Measurements from ENCODE around the gene SLC26A6.

SLC26A6 gene, protein sequence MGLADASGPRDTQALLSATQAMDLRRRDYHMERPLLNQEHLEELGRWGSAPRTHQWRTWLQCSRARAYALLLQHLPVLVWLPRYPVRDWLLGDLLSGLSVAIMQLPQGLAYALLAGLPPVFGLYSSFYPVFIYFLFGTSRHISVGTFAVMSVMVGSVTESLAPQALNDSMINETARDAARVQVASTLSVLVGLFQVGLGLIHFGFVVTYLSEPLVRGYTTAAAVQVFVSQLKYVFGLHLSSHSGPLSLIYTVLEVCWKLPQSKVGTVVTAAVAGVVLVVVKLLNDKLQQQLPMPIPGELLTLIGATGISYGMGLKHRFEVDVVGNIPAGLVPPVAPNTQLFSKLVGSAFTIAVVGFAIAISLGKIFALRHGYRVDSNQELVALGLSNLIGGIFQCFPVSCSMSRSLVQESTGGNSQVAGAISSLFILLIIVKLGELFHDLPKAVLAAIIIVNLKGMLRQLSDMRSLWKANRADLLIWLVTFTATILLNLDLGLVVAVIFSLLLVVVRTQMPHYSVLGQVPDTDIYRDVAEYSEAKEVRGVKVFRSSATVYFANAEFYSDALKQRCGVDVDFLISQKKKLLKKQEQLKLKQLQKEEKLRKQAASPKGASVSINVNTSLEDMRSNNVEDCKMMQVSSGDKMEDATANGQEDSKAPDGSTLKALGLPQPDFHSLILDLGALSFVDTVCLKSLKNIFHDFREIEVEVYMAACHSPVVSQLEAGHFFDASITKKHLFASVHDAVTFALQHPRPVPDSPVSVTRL
- total RNA-seq: 17.4 to 37.5 reads per million in 2 donors

DNA sequence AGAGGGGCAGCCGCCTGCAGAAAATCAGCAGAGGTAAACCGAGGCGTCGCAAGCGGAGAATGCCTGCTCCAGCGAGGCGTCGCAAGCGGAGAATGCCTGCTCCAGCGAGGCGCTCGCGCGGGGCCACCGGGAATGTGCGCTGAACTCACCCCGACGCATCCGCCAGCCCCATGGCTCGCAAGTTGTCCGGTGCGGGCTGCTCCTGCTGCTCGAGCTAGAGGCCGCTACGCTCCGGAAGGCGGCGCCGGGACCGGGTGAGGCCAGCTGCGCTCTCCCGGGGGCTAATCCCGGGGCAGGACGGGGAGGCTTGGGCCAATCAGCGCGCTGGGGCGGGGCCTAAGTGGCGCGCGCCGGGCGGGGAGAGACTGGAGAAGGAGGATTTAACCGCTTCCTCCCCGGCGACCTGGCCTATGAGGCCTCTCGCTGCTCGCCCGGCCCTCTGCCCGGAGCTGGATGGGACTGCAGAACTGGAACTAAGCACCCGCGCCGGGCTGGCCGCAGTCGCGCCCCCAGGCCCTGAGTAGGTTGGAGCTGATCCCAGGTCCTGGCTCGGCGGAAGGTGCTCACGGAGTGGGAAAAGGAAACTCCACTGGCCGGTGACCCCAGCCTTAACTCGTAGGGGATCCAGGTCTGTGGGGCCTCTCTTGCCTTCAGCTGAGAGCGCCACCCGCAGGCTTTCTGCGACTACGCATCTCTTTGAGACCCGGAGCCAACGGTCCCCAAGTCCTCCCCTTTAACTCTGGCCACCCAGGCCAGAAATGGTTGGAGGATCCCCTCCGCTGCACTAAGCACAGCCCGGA, at the start of gene SLC26A6:
SLC26A6 (minus strand) TSS at position 240 of the 800 bp plus-strand sequence; CDS start at position 172, 68 bp downstream.
- DNase-seq: peak; percentile 90

DNA sequence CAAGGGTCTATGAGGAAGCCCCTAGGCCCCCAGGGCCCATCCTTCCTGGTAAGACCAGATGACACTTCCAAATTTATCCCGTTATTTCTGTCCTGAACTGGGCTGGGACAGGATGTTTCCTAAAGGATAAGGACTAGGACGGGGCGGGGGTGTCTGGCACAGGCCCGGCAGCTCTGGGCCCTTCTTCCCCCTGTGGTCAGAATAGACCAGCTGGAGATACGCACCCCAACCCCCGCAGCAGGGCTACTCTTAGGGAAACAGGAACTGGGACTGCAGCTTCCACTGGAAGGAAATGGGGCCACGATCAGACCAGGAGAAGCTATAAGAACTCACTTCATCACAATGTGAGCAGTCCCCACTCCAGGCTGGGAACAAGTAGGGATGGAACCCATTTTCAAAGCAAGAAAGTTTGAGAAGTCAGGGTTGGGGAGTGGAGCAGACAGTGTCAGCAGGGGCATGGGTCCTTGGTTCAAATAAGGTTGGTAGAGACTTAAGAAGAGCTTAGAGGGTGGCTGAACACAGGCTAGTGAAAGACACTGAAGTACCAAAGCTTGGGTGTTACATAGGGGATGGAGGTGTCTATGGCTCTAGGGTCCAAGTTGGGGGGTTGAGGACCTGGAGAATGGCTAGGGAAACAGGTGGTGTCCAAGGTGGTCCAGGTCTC, 49.4 kb upstream of the SLC26A6 start:
- DNase-seq: no peak

DNA sequence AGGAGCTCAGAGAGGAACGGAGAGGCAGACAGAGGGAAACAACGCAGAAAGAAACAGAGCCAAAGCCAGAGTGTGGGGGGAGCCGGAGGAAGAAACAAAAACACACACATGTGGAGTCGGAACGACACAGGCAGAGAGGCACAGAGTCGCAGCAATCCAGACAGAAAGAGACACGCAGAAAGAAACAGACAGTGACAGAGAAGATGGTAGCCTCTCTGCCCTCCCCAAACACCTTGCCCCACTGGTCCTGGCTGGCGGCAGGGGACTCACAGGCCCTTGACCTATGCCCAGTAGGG, 48.7 kb upstream of the SLC26A6 start:
- no peak for DNase-seq

DNA sequence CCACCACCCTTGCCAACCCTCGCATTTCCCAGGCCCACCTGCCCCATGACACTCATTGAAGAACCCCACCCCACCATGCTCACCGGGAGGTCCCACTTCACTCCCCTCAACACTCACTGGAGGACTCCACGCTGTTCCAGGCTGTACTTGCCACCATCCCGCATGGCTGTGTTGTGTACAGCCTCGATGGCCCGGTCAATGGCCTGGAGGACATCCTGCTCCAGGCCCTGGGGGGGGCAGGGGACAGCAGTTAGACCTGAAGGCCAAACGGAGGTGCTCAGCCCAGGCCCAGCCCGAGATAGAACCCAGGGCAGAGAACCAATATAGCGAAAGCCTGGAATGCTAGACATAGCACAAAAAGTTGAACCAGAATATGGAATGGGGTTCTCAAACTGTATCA, 47.5 kb upstream of the SLC26A6 start:
- DNase-seq: no peak

DNA sequence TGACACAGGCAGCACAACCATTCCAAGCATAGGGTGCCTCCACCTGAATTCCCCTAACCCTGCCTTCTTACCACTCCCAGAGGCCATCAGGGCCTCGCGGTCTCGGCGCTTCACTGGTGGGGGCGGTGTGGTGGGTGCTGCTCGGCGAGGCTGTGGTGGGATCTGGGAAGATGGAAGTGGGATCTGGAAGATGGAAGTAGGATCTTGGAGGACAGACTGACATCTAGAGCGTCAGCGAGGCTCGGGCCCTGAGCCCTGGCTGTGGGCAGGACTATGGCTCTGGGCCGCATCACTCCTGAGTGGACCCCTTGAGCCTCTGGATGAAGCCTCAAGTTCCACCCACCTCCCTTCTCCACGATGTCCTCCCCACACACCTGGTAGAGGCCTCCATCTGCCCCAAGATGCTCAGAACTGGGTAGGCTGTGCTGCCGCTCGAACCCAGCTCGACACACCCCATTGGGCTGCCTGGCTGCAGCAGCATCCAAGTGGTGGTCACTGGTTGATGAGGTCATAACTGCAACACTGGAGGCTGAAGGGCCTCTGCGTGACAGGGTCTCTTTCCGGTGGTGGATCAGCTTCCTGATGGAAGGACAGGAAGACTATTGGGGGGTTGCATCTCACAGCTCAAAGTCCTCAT, 46.8 kb upstream of the SLC26A6 start:
- no peak for DNase-seq

DNA sequence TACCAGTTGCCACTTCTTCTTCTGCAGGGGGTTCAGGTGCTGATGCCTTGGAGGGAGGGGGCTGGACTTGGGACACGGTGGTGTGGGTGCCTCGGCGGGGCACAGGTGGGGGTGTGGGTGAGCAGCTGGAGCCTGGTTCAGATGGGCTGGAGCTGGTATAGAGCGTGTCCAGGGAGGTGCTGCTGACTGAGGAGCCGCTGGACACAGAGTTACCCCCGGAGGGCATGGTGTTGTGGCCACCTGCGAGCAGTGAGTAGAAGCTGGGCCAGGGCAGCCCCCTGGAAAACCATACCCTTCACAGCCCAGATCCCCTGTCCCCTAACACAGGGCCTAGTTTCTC, 46.2 kb upstream of the SLC26A6 start:
- DNase-seq: no peak

DNA sequence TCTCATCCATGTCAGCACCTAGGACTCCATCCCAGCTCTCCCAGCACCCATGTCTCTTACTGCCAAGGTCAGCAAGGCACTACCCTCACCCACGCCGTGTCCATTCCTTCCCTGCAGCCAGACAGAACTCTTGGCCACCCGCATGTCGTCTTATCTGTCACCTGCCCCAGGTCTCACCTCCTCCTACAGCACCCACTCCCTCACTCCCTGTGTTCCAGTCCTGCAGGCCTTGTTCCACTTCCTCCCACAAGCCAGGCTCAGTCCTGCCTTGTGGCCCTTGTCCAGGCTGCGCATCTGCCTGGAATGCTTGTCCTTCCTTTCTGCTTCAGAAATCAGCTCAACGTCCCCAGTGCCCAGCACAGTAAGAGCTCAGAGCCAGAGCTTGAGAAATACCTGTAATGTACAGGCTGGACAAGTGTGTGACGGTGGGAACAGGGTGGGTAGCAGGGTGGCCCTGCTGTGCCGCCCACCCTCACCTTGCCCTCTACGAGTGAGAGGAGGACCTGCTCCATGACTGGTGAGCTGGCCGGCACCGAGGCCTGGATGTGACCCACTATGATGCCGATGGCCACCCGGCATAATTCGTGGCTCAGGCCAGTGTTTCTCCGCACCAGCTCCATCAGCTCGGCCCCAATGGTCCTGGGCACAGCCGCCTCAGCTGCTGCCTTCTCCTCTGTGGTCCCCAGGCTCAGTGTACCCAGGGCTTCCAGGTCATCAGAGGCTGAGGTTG, 45.7 kb upstream of the SLC26A6 start:
- no peak for DNase-seq

DNA sequence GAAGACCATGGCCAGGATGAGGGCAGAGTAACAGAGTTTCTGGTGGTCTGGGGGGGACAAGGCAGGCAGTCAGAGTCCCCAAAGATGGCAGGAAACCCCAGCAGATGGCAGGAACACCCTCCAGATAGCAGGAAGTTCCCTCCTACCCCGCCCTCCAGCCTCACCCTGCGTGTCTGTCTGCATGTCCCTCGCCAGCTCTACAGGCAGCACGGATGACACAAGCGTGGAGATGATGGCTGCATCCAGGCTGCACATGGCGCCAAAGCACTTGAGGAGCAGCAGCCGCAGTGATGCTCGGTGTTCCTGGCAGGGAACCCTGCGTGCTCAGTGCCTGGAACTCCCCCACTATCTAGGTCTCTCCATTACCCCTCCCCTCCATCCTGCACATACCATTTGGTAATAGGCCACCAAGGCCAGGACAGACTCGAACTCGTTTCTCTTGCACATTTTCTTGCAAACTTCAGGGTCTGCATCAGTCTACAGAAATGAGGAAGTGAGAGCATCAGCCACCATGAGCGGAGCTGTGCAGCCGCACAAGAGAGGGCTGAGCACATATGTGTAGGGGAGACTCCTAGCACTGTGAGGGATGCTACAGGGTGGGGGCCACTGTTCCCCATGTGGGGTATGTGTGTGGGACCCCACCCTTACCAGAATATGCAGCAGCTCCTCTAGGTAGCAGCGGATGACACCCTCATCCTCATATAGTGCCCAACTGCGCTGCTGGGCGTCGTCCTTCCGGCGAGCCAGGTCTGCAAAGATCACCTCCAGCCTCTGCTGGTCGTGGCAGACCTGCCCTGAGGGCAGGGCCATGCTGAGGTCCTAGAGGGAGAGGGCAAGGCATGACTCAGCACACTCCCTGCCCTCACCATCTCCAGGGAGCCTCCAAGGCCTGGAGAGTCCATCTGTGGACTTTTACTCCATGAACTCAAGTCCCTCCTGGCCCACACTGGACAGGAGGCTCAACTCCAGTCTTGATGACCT, 44.4 kb upstream of the SLC26A6 start:
- no peak for DNase-seq

DNA sequence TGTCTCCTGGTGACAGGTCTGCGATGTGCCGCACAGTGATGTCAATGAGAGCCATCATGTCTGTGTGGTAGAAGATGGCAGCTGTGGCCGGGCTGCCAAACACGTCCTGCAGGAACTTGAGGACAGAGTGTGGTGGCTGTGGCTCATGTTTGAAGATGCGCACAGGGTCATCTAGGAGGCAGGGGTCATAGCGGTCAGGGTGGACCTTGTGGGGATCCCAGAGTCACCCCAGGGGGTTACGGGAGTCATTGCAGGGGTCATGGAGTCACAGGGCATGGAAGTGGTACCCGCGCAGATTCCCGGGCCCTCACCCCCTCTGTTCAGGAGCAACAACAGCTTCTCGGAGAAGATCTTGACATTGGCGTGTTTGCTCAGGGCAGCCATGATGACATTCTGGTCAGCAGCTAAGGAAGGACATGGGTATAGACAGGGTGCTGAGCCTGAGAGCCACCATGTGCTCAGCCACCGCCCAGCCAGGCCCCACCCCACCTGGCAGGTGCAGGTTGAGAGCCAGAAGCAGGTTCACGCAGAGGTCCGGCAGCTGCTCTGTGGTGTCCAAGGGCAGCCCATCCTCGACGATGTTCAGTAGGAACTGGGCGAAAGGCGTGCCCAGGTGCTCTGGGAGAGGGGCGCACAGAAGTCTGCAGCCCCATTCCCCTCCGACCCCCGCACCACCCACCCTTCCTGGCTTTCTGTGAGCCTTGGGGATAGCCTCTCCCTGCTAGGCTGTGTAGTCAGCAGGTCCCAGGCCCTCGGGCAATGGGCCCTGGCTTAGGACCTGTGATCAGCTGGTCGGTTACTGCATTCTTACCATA, 43.5 kb upstream of the SLC26A6 start:
- no peak for DNase-seq

DNA sequence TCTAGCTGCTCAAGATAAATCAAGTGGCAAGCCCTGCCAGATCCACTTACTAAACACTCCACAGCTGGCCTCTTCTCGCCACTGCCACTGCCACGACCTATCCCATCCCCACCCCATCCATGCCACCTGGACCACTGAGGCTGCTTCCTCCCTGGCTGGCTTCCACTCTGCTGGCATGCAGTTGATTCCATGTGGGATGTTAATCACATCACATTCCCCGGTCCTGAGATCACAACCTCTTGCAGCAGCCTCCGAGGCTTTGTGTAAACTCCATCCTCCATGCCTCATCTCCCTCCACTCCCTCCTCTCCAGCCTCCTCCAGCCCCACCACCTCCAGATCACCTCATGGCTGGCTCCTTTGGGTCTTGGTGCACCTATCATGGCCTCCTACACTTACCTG, 42.8 kb upstream of the SLC26A6 start:
- DNase-seq: no peak

DNA sequence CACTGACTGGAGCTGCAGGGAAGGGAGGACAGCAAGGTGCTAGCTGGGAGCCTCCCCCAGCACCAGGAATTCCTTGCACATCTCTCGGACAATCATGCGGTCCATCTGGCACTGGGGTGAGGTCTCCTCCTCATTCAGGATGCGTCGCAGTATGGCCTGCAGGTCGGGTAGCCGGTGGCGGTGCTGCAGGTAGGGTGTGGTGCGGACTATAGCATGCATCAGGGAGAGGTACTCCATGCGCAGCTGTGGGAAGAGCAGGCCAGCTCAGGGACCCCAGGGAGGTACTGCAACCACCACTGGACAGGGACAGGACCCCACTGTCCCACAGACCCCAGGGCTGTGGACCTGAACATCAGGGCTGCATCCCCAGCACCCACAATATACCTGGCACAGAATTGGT, 39.2 kb upstream of the SLC26A6 start:
- no peak for DNase-seq

DNA sequence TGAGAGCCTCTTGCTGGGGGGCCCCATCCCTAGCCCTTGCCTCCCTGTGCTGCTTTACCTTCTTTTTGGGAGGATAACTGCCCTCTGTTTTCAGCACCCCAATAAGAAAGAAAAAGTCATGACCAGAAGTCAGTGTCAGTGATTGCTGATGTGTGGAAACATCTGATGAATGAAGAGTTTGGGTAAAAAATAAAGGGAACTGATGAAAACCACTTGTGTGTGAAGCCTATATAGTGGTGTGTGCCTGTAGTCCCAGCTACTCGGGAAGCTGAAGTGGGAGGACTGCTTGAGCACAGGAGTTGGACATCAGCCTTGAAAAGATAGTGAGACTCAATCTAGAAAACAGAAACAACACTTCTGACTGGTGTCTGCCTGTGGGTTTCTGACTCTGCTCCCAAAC, 37.3 kb upstream of the SLC26A6 start:
- no peak for DNase-seq

DNA sequence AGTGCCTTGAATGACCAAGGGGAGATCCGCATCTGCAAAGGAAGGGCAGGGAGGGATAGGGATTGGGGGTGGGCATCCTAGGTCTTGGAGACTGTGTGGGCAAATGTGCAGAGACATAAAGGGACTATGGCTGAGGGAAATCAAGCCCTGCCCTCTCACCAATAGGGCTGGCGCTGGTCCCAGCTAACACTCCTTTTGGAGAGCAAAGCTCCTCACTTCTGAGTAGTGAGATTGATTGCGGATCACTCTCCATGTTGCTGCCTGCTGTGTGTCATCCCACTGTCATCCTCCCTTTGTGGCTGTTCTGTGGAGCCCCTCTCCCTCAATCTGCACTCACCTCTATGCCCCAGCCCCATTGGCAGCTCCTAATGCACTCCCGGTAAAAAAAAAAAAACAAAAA, 29.7 kb upstream of the SLC26A6 start:
- DNase-seq: no peak

DNA sequence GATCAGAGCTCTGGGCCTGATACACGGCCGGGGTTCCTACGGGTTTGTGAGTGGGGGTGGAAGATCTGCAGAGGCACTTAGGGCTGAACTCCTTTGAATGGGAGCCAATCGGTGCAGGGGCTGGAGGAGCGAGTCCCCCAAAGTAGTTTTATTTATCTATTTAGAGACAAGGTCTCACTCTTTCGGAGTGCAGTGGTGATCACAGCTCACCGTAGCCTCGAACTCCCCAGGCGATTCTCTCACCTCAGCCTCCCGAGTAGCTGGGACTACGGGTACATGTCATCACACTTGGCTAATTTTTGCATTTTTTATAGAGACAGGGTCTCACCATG, 29.0 kb upstream of the SLC26A6 start:
- no peak for DNase-seq

DNA sequence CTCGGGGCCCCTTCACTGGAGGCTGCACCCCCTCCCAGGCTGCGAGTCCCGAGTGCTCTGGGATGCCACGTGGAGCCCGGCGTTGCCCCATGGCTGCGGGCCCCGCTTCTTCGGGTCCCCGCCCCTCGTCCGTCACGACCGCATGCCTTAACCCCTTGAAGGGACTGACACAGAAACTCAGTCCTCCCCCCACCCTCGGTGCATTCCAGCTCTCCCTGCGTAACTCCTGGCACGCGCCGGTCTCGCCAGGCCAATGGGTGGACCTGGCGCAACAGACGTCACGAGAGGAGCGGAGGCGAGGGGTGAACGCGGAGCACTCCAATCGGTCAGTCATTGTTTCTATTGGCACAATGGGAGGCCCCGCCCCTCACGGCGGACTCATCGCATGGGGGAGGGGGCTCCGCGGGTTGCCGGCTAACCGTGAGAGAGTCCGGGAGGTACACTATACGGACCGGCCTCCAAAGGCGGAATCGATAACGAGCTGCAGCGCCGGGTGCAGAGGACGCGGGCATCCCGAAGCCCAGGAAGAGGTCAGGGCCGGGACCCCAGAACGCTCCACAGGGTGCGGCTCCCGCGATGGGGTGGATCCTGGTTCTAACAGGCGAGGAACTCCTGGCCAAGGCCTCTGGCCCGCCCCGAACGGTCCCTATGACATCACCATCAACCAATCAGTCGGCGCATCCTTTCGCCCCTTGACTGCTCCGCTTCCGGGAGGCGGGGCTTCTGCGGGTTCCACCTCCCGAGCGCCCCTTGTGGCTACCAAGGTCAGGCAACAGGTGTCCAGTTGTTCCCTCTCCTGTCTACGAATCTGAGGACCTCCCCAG, 28.4 kb upstream of the SLC26A6 start:
- DNase-seq: peak; percentile 74

DNA sequence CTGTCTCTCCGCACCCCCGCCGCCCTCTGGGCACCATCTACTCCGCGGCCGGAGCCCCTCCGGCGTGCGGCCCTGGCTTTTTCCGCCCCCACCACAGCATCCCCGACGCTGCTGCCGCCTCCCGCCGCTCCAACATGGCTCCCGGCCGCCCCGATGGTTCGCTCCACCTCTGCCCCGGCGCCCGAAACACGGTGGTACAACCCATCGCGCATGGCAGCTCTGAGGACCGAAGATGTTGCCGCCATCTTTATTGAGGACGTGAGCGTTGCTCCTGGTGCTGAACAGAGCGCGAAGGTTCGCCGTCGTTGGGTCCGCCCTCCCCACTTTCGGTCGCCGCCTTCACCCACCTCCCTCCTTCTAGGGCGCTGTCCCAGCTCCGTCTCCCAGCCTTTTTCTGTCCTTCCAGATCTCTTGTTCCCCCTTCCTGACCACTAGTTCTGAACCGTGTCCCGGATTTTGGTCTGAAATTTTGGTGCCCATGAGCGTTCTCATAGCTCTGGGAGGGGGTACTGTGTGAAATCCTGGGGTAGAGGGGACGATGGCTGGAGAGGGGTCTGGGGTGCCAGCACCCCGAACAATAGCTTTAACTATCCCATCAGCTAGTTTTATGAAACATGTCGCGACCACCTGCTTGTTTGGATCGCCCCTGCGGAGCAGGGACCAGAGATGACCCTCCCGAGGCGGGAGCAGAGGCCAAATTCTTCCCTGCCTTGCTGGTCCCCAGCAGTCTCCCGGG, 27.7 kb upstream of the SLC26A6 start, which contains the start of gene CELSR3:
CELSR3 (minus strand) TSS at position 134 of the 736 bp plus-strand sequence. CDS start 252 bp downstream, outside the sequence.
- DNase-seq: peak; percentile 29

DNA sequence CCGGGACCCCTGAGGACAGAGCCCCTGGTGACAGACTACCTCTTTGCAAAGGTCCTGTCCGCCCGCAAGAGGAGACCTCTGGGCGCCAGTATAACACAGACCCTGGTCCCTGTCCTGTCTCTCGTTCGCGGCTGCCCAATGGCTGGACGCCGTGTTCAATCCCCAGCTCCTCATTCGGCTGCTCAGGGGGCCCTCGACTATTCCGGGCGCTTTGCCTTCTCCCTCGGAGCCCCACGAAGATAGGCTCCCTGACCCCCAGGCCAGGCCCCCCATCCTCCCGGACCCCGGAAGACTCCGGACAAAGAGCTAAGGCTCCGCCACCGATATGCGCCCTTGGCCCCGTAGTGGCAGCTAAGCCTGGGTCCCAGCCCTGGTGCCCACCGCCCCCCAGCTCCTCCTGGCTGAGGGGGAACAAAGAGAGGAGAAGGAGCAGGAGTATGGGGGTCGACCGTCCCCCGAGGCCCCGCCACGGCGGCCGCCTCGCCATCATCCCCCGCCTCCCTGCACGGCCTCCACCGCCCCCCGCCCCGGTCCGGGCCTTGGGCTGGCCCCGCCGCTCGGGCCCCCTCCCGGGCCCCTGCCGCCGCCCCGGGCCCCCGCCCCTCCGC, 27.0 kb upstream of the SLC26A6 start:
- DNase-seq: no peak
